Liver (tissue), 3 donors: ENCODE data around the gene BCAS1.

Experiments used
- GABPA ChIP-seq, 2 donors: IDR thresholded peaks in 1 of 2; conservative IDR thresholded peaks in 1 of 2; 2 replicates each; pipeline ENCODE4 v1.6.1; 2016; ENCODE audit warnings: antibody characterized with exemption in 2 of 2, mild to moderate bottlenecking in 1 of 2, moderate library complexity in 1 of 2
- REST ChIP-seq: IDR thresholded peaks from 2 replicates; pipeline ENCODE4 v1.6.1; 2016; ENCODE audit warnings: antibody characterized with exemption, mild to moderate bottlenecking
- RXRA ChIP-seq, 2 donors: IDR thresholded peaks; 2 replicates each; pipeline ENCODE4 v1.6.1; 2017 to 2018; ENCODE audit warnings: antibody characterized with exemption in 2 of 2, mild to moderate bottlenecking in 1 of 2
- TF ChIP-seq, protein P1 (sequence below): fragments of 150-350 bp; IDR thresholded peaks from 2 replicates; pipeline ENCODE4 v1.5.1; 2017; ENCODE audit warnings: improper control_type of control experiment, low read depth, low read length; ENCODE audit not compliant: missing input control
- donor health status: healthy.
- donor health status: healthy.

GRCh38 chr20:54026295-54027064 lies 43.9 kb downstream of the BCAS1 start:
- no peak for TF ChIP-seq GABPA (IDR thresholded peaks at IDR 0.05 in 1 of 2, conservative IDR thresholded peaks at IDR 0.05 in 1 of 2)
- TF ChIP-seq, protein P1, sequence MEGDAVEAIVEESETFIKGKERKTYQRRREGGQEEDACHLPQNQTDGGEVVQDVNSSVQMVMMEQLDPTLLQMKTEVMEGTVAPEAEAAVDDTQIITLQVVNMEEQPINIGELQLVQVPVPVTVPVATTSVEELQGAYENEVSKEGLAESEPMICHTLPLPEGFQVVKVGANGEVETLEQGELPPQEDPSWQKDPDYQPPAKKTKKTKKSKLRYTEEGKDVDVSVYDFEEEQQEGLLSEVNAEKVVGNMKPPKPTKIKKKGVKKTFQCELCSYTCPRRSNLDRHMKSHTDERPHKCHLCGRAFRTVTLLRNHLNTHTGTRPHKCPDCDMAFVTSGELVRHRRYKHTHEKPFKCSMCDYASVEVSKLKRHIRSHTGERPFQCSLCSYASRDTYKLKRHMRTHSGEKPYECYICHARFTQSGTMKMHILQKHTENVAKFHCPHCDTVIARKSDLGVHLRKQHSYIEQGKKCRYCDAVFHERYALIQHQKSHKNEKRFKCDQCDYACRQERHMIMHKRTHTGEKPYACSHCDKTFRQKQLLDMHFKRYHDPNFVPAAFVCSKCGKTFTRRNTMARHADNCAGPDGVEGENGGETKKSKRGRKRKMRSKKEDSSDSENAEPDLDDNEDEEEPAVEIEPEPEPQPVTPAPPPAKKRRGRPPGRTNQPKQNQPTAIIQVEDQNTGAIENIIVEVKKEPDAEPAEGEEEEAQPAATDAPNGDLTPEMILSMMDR, result no peak
- no peak for TF ChIP-seq RXRA (IDR thresholded peaks at IDR 0.05)
- TF ChIP-seq REST, result no peak
